ENCODE data around the gene ZNF462. TPM values are rescaled to one million over a fixed set of nuclear protein-coding genes. Genes with fewer than 3 reads are reported as not detected.

Gene ZNF462
- total and polyA plus RNA-seq, 2 of the 13 experiments (the other 11 are each of a cell fraction or from before 2014, with no cell fraction given): not detected

GRCh38 chr9:106916466-106917235, 53.7 kb downstream of the ZNF462 start:
- Histone ChIP-seq H3K27ac (ENCODE audit: extremely low read length, insufficient read depth, low read length) (no peak overlapping the region), H3K4me3 (replicated peaks in 1 of 3; ENCODE audit: insufficient read depth in 1 of 3, low read depth in 2 of 3, low read length in 3 of 3) (no peak overlapping the region), H3K4me2 (ENCODE audit: low read depth, low read length) (no peak overlapping the region), H3K79me2 (ENCODE audit: insufficient read depth, low read length) (no peaks in the 10 kb centered on the region), H3K27me3 (ENCODE audit: control insufficient read depth in 1 of 2, insufficient read depth in 2 of 2, low read length in 2 of 2) (no peaks in the 10 kb centered on the region), H4K20me1 (ENCODE audit: insufficient read depth, low read length) (no peaks in the 10 kb centered on the region), H3K9ac (ENCODE audit: insufficient read depth, low read depth, low read length) (no peak overlapping the region), H3K36me3 (replicated peaks in 1 of 2; ENCODE audit: control insufficient read depth in 1 of 2, insufficient read depth in 2 of 2, low read length in 2 of 2) (no peaks in the 10 kb centered on the region), H2AFZ (ENCODE audit: low read length) (no peak overlapping the region), H3K9me3 (ENCODE audit: low read length) (no peaks in the 10 kb centered on the region), H3K4me1 (ENCODE audit: insufficient read depth, low read length) (peaks cover 15% of the 10 kb centered on the region)
- in situ Hi-C loops (cut with HindIII; ENCODE audit: extremely low pct_ligation_motif_present, low pct_unique_long_range_greater_than_20kb) (no loop called here), intact Hi-C loops (cut with micrococcal nuclease; ENCODE audit: unreplicated experiment) (no loop called here)
- FAIRE-seq (no peak), ATAC-seq (no peak), DNase-seq (ENCODE audit: low spot score) (peak; percentile 23)
- TF ChIP-seq KMT2A (CRISPR knock-in tag; IDR thresholded peaks at IDR 0.05): no peak
- no peak for TF ChIP-seq ZFP90 (CRISPR knock-in tag; IDR thresholded peaks at IDR 0.05; ENCODE audit: borderline replicate concordance)
- TF ChIP-seq ZNF558 (CRISPR knock-in tag; IDR thresholded peaks at IDR 0.05; ENCODE audit: borderline replicate concordance): no peak
- TF ChIP-seq REXO4 (CRISPR knock-in tag; IDR thresholded peaks at IDR 0.05; ENCODE audit: borderline replicate concordance): no peak
- TF ChIP-seq MED1 (CRISPR knock-in tag; IDR thresholded peaks at IDR 0.05): no peak
- TF ChIP-seq SKIL (CRISPR knock-in tag; IDR thresholded peaks at IDR 0.05; ENCODE audit: borderline replicate concordance): no peak
- TF ChIP-seq ZSCAN5A (CRISPR knock-in tag; IDR thresholded peaks at IDR 0.05; ENCODE audit: borderline replicate concordance): no peak
- WGBS (ENCODE audit: low lambda C conversion rate): 39% methylated on average over 8 of the region's 8 CpGs
- BruUV-seq (replicated peaks): no TSS peak
- ChIA-PET POLR2A (no interaction called here), CTCF (ENCODE audit: low intra/inter-chr PET ratio, low total read pairs) (no interaction called here)
